ENCODE results near the gene SFTPB. TPM values are rescaled to one million over a fixed set of nuclear protein-coding genes. Genes with fewer than 3 reads are reported as not detected.

SFTPB gene
- total RNA-seq, 1 donor from 2014 or later = not detected

- no peak for TF ChIP-seq EZH2 (IDR thresholded peaks at IDR 0.05)
- Mint-ChIP-seq H3K4me3 (peak overlapping the region; percentile 48), H3K27me3 (ENCODE audit: insufficient read depth, low read depth) (peaks cover 3% of the 10 kb centered on the region), H3K36me3 (peaks cover 5% of the 10 kb centered on the region), H3K27ac (no peak overlapping the region), H3K9me3 (no peaks in the 10 kb centered on the region), H3K4me1 (peaks cover 25% of the 10 kb centered on the region)
- no peak overlapping the region for H3K4me2 ChIP-seq
- no peak overlapping the region for H3K9ac ChIP-seq
- no peaks in the 10 kb centered on the region for H3K9me3 ChIP-seq (ENCODE audit: low read depth)
- H3K79me2 ChIP-seq (ENCODE audit: low read depth) = peaks cover 51% of the 10 kb centered on the region
- no peaks in the 10 kb centered on the region for H3K36me3 ChIP-seq
- H3K4me3 ChIP-seq = no peak overlapping the region
- H2AFZ ChIP-seq (replicated peaks) = no peak overlapping the region
- H3K27me3 ChIP-seq = no peaks in the 10 kb centered on the region
- peaks cover 27% of the 10 kb centered on the region for H3F3A ChIP-seq (ENCODE audit: low read depth)
- H3K27ac ChIP-seq = no peak overlapping the region
- DNase-seq (ENCODE audit: low spot score) = no peak
- peaks cover 24% of the 10 kb centered on the region for H4K20me1 ChIP-seq (ENCODE audit: low read depth)
- H3K4me1 ChIP-seq = peaks cover 10% of the 10 kb centered on the region
Observed at GRCh38 chr2:85613717-85614515, 54.1 kb downstream of the SFTPB start.

GRCh38 chr2:85611705-85612587 is 56.1 kb downstream of the SFTPB start, which contains the start of gene C2orf68:
Gene C2orf68 (minus strand): TSS chr2:85612066. CDS start chr2:85611984, 82 bp downstream.
- Histone ChIP-seq H3K9ac (peak within 1 kb of the TSS; percentile 29), H3K27me3 (no peaks in the 10 kb centered on the region), H3K4me3 (peak within 1 kb of the TSS; percentile 64), H3K9me3 (ENCODE audit: low read depth) (no peaks in the 10 kb centered on the region), H3K4me2 (peak within 1 kb of the TSS; percentile 80), H3F3A (ENCODE audit: low read depth) (peaks cover 37% of the 10 kb centered on the region), H3K4me1 (peaks cover 2% of the 10 kb centered on the region), H3K27ac (peak within 1 kb of the TSS; percentile 40), H2AFZ (replicated peaks) (peak within 1 kb of the TSS; percentile 27), H3K36me3 (no peaks in the 10 kb centered on the region), H4K20me1 (ENCODE audit: low read depth) (peaks cover 18% of the 10 kb centered on the region), H3K79me2 (ENCODE audit: low read depth) (peaks cover 31% of the 10 kb centered on the region)
- peak within 1 kb of the TSS; percentile 100 for H3K4me3 Mint-ChIP-seq
- H3K27me3 Mint-ChIP-seq (ENCODE audit: insufficient read depth, low read depth) = peaks cover 2% of the 10 kb centered on the region
- no peak for TF ChIP-seq EZH2 (IDR thresholded peaks at IDR 0.05)
- no peak for TF ChIP-seq EZH2phosphoT487 (IDR thresholded peaks at IDR 0.05)
- TF ChIP-seq CTCF (IDR thresholded peaks at IDR 0.05) = no peak
- peak within 1 kb of the TSS; percentile 94 for H3K27ac Mint-ChIP-seq
- peaks cover 16% of the 10 kb centered on the region for H3K36me3 Mint-ChIP-seq
- DNase-seq (ENCODE audit: low spot score) = peak; percentile 94
- peaks cover 18% of the 10 kb centered on the region for H3K4me1 Mint-ChIP-seq
- no peaks in the 10 kb centered on the region for H3K9me3 Mint-ChIP-seq

GRCh38 chr2:85611217-85611704 is 56.7 kb downstream of the SFTPB start:
- DNase-seq (ENCODE audit: low spot score) = no peak
- TF ChIP-seq EZH2phosphoT487 (IDR thresholded peaks at IDR 0.05) (no peak), CTCF (IDR thresholded peaks at IDR 0.05) (no peak), EZH2 (IDR thresholded peaks at IDR 0.05) (no peak)
- Mint-ChIP-seq H3K27me3 (ENCODE audit: insufficient read depth, low read depth) (peaks cover 2% of the 10 kb centered on the region), H3K36me3 (peaks cover 17% of the 10 kb centered on the region), H3K27ac (peak overlapping the region; percentile 94), H3K4me3 (peak overlapping the region; percentile 100), H3K4me1 (peaks cover 19% of the 10 kb centered on the region), H3K9me3 (no peaks in the 10 kb centered on the region)
- Histone ChIP-seq H3K4me3 (peak overlapping the region; percentile 64), H3K4me2 (peak overlapping the region; percentile 80), H3K79me2 (ENCODE audit: low read depth) (peaks cover 24% of the 10 kb centered on the region), H4K20me1 (ENCODE audit: low read depth) (peaks cover 13% of the 10 kb centered on the region), H2AFZ (replicated peaks) (no peak overlapping the region), H3F3A (ENCODE audit: low read depth) (peaks cover 37% of the 10 kb centered on the region), H3K27ac (no peak overlapping the region), H3K9me3 (ENCODE audit: low read depth) (no peaks in the 10 kb centered on the region), H3K4me1 (no peaks in the 10 kb centered on the region), H3K9ac (peak overlapping the region; percentile 29), H3K36me3 (no peaks in the 10 kb centered on the region), H3K27me3 (no peaks in the 10 kb centered on the region)

Other genes with a start within 250 kb of the SFTPB start
- 0.07 and 0.74 TPM in 2 replicates for gene SH2D6, start 249.5 kb downstream of the SFTPB start, total RNA-seq (ENCODE audit: low replicate concordance)
- 180 and 221 TPM in 2 replicates for gene MAT2A, start 129.0 kb downstream of the SFTPB start, total RNA-seq (ENCODE audit: low replicate concordance)
- 29.7 and 41.7 TPM in 2 replicates for gene GGCX, start 106.7 kb downstream of the SFTPB start, total RNA-seq (ENCODE audit: low replicate concordance)
- 0.52 and 2.4 TPM in 2 replicates for gene VAMP8, start 90.6 kb downstream of the SFTPB start, total RNA-seq (ENCODE audit: low replicate concordance)
- gene VAMP5, start 83.8 kb downstream of the SFTPB start, total RNA-seq (ENCODE audit: low replicate concordance) = not detected in 2 replicates
- gene RNF181, start 72.5 kb downstream of the SFTPB start, total RNA-seq (ENCODE audit: low replicate concordance) = 81.3 and 113 TPM in 2 replicates
- 7.2 and 12.5 TPM in 2 replicates for gene TMEM150A, start 65.5 kb downstream of the SFTPB start, total RNA-seq (ENCODE audit: low replicate concordance)
- 31.1 and 47.6 TPM in 2 replicates for gene C2orf68, start 56.1 kb downstream of the SFTPB start, total RNA-seq (ENCODE audit: low replicate concordance)
- gene USP39, start 52.0 kb downstream of the SFTPB start, total RNA-seq (ENCODE audit: low replicate concordance) = 85.3 and 87.3 TPM in 2 replicates
- 0.65 TPM in 1 of 2 replicates, not detected in the other for gene GNLY, start 26.2 kb upstream of the SFTPB start, total RNA-seq (ENCODE audit: low replicate concordance)
- 0.43 TPM in 1 of 2 replicates, not detected in the other for gene ATOH8, start 85.8 kb upstream of the SFTPB start, total RNA-seq (ENCODE audit: low replicate concordance)
- gene ST3GAL5, start 220.8 kb upstream of the SFTPB start, total RNA-seq (ENCODE audit: low replicate concordance) = 9.7 and 9.9 TPM in 2 replicates